Smooth muscle cell (in vitro differentiated cells): Measurements from ENCODE around the gene FGF12. TPM values are rescaled to one million over a fixed set of nuclear protein-coding genes. Genes with fewer than 3 reads are reported as not detected.
A peak's percentile ranks its signal among the peaks of the same experiment; 100 is the strongest.

Experiments
- DNase-seq: peaks from one replicate; lab custom pipeline; 2025; ENCODE audit not compliant: unreplicated experiment; lab: John Stamatoyannopoulos, UW
- H2AFZ ChIP-seq: fragments of 200-600 bp; sonication (generic); 2 replicates; pipeline ENCODE4 v1.6.0; 2016; ENCODE audit warnings: antibody characterized with exemption, low read depth, mild to moderate bottlenecking
- H3F3A ChIP-seq: fragments of 200-600 bp; sonication (generic); 2 replicates; pipeline ENCODE4 v1.6.0; 2017; ENCODE audit warnings: antibody characterized with exemption, low read depth
- H3K27ac ChIP-seq: fragments of 200-600 bp; sonication (generic); 2 replicates; pipeline ENCODE4 v1.5.1; 2016; ENCODE audit warnings: low read depth, mild to moderate bottlenecking
- H3K27me3 ChIP-seq: fragments of 200-600 bp; sonication (generic); 2 replicates; pipeline ENCODE4 v1.6.1; 2016; ENCODE audit warnings: low read depth, mild to moderate bottlenecking
- H3K36me3 ChIP-seq: fragments of 200-600 bp; sonication (generic); 2 replicates; pipeline ENCODE4 v1.5.1; 2016; ENCODE audit warnings: low read depth
- H3K4me1 ChIP-seq: fragments of 200-600 bp; sonication (generic); 2 replicates; pipeline ENCODE4 v1.5.1; 2016; ENCODE audit warnings: low read depth
- H3K4me2 ChIP-seq: fragments of 200-600 bp; sonication (generic); 2 replicates; pipeline ENCODE4 v1.6.0; 2016; ENCODE audit warnings: mild to moderate bottlenecking
- H3K4me3 ChIP-seq: fragments of 200-600 bp; sonication (generic); 2 replicates; pipeline ENCODE4 v1.5.1; 2016; ENCODE audit warnings: mild to moderate bottlenecking
- H3K79me2 ChIP-seq: fragments of 200-600 bp; sonication (generic); 2 replicates; pipeline ENCODE4 v1.6.0; 2016; ENCODE audit warnings: low read depth, mild to moderate bottlenecking
- H3K9ac ChIP-seq: fragments of 200-600 bp; sonication (generic); 2 replicates; pipeline ENCODE4 v1.6.0; 2016; ENCODE audit warnings: low read depth
- H3K9me3 ChIP-seq: fragments of 200-600 bp; sonication (generic); replicated peaks from 2 replicates; pipeline ENCODE4 v1.5.1; 2016; ENCODE audit warnings: low read depth
- H4K20me1 ChIP-seq: fragments of 200-600 bp; sonication (generic); 2 replicates; pipeline ENCODE4 v1.6.0; 2016; ENCODE audit warnings: low read depth
- WGBS: methylation state at CpG from one replicate; pipeline ENCODE4 v1.1.7; 2016; ENCODE audit warnings: low lambda C conversion rate; 5-methylcytosine and 5-hydroxymethylcytosine counted together
- polyA plus RNA-seq: library from polyadenylated mRNA; unstranded; fragments of >200 nt; fragmentation: Nextera tagmentation; extraction: Ambion mirVana; gene quantifications from 2 replicates; pipeline ENCODE4 v1.2.1, GENCODE V29; 2016
- total RNA-seq: library from RNA; depleted of rRNA; stranded (reverse); fragments of >200 nt; gene quantifications from 2 replicates; pipeline ENCODE4 v1.2.3, GENCODE V29; 2014
- TF ChIP-seq, protein P1 (sequence below): fragments of 200-600 bp; sonication (generic); IDR thresholded peaks from 2 replicates; pipeline ENCODE4 v1.5.1; 2017; ENCODE audit warnings: borderline replicate concordance, mild to moderate bottlenecking, antibody characterized with exemption; ENCODE audit not compliant: insufficient read depth, poor library complexity, severe bottlenecking

FGF12 gene
- total and polyA plus RNA-seq, 2 experiments from 2014 or later, result 0.47 to 1.0 TPM

DNA sequence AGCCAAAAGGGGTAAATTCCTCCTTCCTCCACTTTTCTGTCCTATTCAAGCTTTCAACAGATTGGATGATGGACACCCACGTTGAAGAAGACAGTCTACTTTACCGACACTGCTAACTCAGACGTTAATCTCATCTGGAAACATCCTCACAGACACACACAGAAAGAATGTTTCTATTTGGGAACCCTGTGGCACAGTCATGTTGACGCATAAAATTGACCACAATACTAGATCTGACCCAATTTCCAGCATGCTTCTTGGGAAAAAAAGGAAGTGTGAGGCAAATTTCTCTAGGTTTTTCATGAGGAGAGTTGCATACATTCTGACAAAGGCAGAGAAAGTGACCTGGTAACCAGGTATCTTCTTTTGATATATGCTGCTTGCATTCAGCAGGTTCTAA, 594.1 kb downstream of the FGF12 start:
- Histone ChIP-seq H3K36me3 (no peaks in the 10 kb centered on the region), H3F3A (no peaks in the 10 kb centered on the region), H3K27ac (no peak overlapping the region), H3K27me3 (no peaks in the 10 kb centered on the region), H3K79me2 (no peaks in the 10 kb centered on the region), H4K20me1 (no peaks in the 10 kb centered on the region), H3K9ac (no peak overlapping the region), H3K4me2 (no peak overlapping the region), H2AFZ (no peak overlapping the region), H3K9me3 (no peaks in the 10 kb centered on the region), H3K4me3 (no peak overlapping the region), H3K4me1 (no peaks in the 10 kb centered on the region)
- 78% methylated on average over 4 of the region's 4 CpGs for WGBS
- TF ChIP-seq, protein P1, sequence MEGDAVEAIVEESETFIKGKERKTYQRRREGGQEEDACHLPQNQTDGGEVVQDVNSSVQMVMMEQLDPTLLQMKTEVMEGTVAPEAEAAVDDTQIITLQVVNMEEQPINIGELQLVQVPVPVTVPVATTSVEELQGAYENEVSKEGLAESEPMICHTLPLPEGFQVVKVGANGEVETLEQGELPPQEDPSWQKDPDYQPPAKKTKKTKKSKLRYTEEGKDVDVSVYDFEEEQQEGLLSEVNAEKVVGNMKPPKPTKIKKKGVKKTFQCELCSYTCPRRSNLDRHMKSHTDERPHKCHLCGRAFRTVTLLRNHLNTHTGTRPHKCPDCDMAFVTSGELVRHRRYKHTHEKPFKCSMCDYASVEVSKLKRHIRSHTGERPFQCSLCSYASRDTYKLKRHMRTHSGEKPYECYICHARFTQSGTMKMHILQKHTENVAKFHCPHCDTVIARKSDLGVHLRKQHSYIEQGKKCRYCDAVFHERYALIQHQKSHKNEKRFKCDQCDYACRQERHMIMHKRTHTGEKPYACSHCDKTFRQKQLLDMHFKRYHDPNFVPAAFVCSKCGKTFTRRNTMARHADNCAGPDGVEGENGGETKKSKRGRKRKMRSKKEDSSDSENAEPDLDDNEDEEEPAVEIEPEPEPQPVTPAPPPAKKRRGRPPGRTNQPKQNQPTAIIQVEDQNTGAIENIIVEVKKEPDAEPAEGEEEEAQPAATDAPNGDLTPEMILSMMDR, result no peak
- DNase-seq, result no peak

DNA sequence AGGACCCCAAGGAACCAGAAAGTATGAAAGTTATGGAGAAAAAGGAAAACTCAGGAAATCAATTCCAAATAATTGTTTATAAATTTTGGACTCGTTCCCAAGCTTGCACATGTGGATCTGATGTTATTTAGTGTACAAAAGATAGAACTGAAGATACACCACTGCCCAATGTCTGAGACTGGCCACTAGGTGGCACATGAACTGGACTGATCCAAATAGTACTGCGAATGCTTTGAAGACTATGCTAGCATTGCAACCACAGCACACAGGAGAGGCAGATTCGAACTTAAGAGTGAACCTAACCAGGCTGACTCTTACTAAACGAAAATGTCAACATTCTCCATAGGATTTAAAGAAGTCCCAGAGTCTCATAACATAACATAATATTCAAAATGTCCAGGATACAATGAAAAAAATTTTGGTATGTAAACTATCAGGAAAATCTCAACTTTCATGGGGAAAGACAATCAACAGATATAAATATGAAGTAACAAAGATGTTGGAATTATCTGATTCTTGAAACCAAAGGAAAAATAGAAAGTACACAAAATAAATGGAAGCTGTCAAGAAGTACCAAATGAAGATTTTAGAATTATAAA, 596.7 kb downstream of the FGF12 start:
- Histone ChIP-seq H3K4me2 (no peak overlapping the region), H3K4me1 (no peaks in the 10 kb centered on the region), H3K79me2 (no peaks in the 10 kb centered on the region), H3K4me3 (no peak overlapping the region), H3K9me3 (no peaks in the 10 kb centered on the region), H3K36me3 (no peaks in the 10 kb centered on the region), H3K27me3 (no peaks in the 10 kb centered on the region), H3K9ac (no peak overlapping the region), H3K27ac (no peak overlapping the region), H4K20me1 (no peaks in the 10 kb centered on the region), H3F3A (no peaks in the 10 kb centered on the region), H2AFZ (no peak overlapping the region)
- DNase-seq, result no peak
- 36% methylated on average over 4 of the region's 4 CpGs for WGBS
- TF ChIP-seq, protein P1, result peak; percentile 62

DNA sequence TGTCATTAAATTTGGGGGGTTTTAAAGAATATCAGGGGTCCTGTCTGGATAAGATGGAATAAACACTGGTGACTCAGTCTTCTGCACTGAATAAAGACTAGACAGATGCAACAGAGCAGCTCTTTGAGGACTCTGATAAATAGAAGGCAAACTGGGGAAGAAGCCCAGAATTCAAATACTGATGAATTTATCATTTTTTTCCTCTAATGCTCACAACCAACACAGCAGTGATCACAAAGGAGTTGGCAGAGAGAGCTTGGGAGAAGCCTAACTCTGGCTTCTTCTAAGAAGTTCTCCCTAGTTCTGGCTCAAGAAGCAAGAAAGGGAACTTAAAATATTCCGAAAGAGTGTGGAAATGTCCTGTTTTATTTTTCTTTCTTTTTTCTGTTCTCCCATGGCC, 597.8 kb downstream of the FGF12 start:
- WGBS, result 93% methylated on average over 1 of the region's 1 CpG
- no peak for DNase-seq
- Histone ChIP-seq H4K20me1 (no peaks in the 10 kb centered on the region), H3K36me3 (no peaks in the 10 kb centered on the region), H3F3A (no peaks in the 10 kb centered on the region), H3K4me3 (no peak overlapping the region), H2AFZ (no peak overlapping the region), H3K4me1 (no peaks in the 10 kb centered on the region), H3K9ac (no peak overlapping the region), H3K79me2 (no peaks in the 10 kb centered on the region), H3K9me3 (no peaks in the 10 kb centered on the region), H3K27me3 (no peaks in the 10 kb centered on the region), H3K4me2 (no peak overlapping the region), H3K27ac (no peak overlapping the region)
- TF ChIP-seq, protein P1, result no peak

DNA sequence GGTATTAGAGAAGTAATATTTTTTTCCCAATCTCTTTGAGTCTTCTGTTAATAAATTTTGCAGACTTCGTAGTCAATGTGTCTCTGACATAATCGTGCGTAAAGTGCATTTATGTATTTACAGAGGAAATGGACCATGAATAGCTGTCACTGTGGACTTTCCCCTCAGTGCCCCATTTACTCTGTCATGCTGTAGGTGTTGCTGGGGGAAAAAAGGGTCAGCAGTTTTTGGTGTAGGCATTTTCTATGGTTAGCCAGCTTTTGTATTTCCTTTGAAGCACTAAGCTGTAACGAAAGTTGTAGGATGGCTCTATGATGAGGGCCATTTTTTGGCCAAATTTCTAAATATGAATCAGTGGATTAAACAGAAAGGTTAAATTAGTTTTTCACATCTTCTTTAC, 598.4 kb downstream of the FGF12 start:
- Histone ChIP-seq H3K4me3 (no peak overlapping the region), H3F3A (no peaks in the 10 kb centered on the region), H2AFZ (no peak overlapping the region), H3K27ac (no peak overlapping the region), H3K27me3 (no peaks in the 10 kb centered on the region), H3K36me3 (no peaks in the 10 kb centered on the region), H3K79me2 (no peaks in the 10 kb centered on the region), H3K4me2 (no peak overlapping the region), H3K4me1 (no peaks in the 10 kb centered on the region), H4K20me1 (no peaks in the 10 kb centered on the region), H3K9me3 (no peaks in the 10 kb centered on the region), H3K9ac (no peak overlapping the region)
- no peak for DNase-seq
- TF ChIP-seq, protein P1, result no peak
- WGBS, result 92% methylated on average over 4 of the region's 4 CpGs
